ENCODE data around the gene DBF4B.
"Not testable (repeated sequence)": the region's sequence is repeated elsewhere in the genome, so short reads cannot be mapped to it uniquely, and the experiment has no call there.

DNA sequence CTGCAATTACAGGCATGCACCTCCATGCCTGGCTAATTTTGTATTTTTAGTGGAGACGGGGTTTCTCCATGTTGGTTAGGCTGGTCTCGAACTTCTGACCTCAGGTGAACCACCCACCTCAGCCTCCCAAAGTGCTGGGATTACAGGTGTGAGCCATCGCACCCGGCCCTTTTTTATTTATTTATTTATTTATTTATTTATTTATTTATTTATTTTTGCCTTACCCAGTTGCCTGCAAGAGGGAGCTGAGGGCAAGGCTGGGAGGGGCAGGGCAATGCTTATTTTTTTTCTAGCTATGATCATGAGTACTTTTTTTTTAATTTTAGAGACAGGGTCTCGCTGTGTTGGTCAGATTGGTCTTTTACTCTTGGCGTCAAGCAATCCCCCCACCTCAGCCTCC lies 17.7 kb downstream of the DBF4B start:
- TF ChIP-seq, protein P1, sequence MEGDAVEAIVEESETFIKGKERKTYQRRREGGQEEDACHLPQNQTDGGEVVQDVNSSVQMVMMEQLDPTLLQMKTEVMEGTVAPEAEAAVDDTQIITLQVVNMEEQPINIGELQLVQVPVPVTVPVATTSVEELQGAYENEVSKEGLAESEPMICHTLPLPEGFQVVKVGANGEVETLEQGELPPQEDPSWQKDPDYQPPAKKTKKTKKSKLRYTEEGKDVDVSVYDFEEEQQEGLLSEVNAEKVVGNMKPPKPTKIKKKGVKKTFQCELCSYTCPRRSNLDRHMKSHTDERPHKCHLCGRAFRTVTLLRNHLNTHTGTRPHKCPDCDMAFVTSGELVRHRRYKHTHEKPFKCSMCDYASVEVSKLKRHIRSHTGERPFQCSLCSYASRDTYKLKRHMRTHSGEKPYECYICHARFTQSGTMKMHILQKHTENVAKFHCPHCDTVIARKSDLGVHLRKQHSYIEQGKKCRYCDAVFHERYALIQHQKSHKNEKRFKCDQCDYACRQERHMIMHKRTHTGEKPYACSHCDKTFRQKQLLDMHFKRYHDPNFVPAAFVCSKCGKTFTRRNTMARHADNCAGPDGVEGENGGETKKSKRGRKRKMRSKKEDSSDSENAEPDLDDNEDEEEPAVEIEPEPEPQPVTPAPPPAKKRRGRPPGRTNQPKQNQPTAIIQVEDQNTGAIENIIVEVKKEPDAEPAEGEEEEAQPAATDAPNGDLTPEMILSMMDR (IDR thresholded peaks at IDR 0.05 in 2 of 3, conservative IDR thresholded peaks at IDR 0.05 in 1 of 3; ENCODE audit: borderline replicate concordance in 1 of 3, insufficient read depth in 1 of 3, low read depth in 2 of 3, low read length in 2 of 3) = not testable (repeated sequence)
- TF ChIP-seq SRF (IDR thresholded peaks at IDR 0.05; ENCODE audit: low read depth); EZH2phosphoT487 (IDR thresholded peaks at IDR 0.05; ENCODE audit: borderline replicate concordance); POLR2A (IDR thresholded peaks at IDR 0.05; ENCODE audit: borderline replicate concordance, extremely low read depth, insufficient read depth, insufficient read length); ZNF274 (IDR thresholded peaks at IDR 0.05; ENCODE audit: low read depth, low read length); CEBPB (IDR thresholded peaks at IDR 0.05; ENCODE audit: low read depth); EZH2 (IDR thresholded peaks at IDR 0.05); JUND (IDR thresholded peaks at IDR 0.05); CBX3 (IDR thresholded peaks at IDR 0.05; ENCODE audit: low read depth); POLR2AphosphoS5 (IDR thresholded peaks at IDR 0.05; ENCODE audit: low read depth, low read length); SIN3A (IDR thresholded peaks at IDR 0.05; ENCODE audit: low read depth); ZFX (IDR thresholded peaks at IDR 0.05): not testable (repeated sequence)
- TF ChIP-seq, protein P2, sequence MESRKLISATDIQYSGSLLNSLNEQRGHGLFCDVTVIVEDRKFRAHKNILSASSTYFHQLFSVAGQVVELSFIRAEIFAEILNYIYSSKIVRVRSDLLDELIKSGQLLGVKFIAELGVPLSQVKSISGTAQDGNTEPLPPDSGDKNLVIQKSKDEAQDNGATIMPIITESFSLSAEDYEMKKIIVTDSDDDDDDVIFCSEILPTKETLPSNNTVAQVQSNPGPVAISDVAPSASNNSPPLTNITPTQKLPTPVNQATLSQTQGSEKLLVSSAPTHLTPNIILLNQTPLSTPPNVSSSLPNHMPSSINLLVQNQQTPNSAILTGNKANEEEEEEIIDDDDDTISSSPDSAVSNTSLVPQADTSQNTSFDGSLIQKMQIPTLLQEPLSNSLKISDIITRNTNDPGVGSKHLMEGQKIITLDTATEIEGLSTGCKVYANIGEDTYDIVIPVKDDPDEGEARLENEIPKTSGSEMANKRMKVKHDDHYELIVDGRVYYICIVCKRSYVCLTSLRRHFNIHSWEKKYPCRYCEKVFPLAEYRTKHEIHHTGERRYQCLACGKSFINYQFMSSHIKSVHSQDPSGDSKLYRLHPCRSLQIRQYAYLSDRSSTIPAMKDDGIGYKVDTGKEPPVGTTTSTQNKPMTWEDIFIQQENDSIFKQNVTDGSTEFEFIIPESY (IDR thresholded peaks at IDR 0.05; ENCODE audit: extremely low read depth, insufficient replicate concordance, low read length) = not testable (repeated sequence)
- TF ChIP-seq, protein P3, sequence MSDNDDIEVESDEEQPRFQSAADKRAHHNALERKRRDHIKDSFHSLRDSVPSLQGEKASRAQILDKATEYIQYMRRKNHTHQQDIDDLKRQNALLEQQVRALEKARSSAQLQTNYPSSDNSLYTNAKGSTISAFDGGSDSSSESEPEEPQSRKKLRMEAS (IDR thresholded peaks at IDR 0.05) = not testable (repeated sequence)
